ENCODE measurements around the gene CES3. TPM values are rescaled to one million over a fixed set of nuclear protein-coding genes. Genes with fewer than 3 reads are reported as not detected.
A peak's percentile ranks its signal among the peaks of the same experiment; 100 is the strongest.

The CES3 gene
- total RNA-seq, 6 donors from 2014 or later: 1.4 to 6.2 (median 2.9) TPM

- TF ChIP-seq POLR2AphosphoS5 (IDR thresholded peaks at IDR 0.05) (peak in 1 of 2 donors; percentile 25), EP300 (IDR thresholded peaks at IDR 0.05) (no peak), POLR2A (IDR thresholded peaks at IDR 0.05) (no peak)
- TF ChIP-seq, protein P1, sequence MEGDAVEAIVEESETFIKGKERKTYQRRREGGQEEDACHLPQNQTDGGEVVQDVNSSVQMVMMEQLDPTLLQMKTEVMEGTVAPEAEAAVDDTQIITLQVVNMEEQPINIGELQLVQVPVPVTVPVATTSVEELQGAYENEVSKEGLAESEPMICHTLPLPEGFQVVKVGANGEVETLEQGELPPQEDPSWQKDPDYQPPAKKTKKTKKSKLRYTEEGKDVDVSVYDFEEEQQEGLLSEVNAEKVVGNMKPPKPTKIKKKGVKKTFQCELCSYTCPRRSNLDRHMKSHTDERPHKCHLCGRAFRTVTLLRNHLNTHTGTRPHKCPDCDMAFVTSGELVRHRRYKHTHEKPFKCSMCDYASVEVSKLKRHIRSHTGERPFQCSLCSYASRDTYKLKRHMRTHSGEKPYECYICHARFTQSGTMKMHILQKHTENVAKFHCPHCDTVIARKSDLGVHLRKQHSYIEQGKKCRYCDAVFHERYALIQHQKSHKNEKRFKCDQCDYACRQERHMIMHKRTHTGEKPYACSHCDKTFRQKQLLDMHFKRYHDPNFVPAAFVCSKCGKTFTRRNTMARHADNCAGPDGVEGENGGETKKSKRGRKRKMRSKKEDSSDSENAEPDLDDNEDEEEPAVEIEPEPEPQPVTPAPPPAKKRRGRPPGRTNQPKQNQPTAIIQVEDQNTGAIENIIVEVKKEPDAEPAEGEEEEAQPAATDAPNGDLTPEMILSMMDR (IDR thresholded peaks at IDR 0.05): no peak
- Histone ChIP-seq H3K4me1 (peaks cover 45 to 61% (median 47%) of the 10 kb centered on the region in 4 donors), H3K4me3 (no peak overlapping the region), H3K9me3 (no peaks in the 10 kb centered on the region), H3K27ac (peak overlapping the region; percentile 71 to 84 (median 78)), H3K27me3 (peaks cover 0 to 16% (median 10%) of the 10 kb centered on the region in 4 donors), H3K36me3 (peaks cover 0 to 15% (median 7%) of the 10 kb centered on the region in 4 donors)
- no peak for ATAC-seq (ENCODE audit: low FRiP score in 2 of 2)
- 97 to 100% methylated on average over 3 of the region's 8 CpGs for WGBS, 2 donors
- DNase-seq: no peak
Measured at GRCh38 chr16:66927918-66928649, 33.0 kb upstream of the CES3 start.

DNA sequence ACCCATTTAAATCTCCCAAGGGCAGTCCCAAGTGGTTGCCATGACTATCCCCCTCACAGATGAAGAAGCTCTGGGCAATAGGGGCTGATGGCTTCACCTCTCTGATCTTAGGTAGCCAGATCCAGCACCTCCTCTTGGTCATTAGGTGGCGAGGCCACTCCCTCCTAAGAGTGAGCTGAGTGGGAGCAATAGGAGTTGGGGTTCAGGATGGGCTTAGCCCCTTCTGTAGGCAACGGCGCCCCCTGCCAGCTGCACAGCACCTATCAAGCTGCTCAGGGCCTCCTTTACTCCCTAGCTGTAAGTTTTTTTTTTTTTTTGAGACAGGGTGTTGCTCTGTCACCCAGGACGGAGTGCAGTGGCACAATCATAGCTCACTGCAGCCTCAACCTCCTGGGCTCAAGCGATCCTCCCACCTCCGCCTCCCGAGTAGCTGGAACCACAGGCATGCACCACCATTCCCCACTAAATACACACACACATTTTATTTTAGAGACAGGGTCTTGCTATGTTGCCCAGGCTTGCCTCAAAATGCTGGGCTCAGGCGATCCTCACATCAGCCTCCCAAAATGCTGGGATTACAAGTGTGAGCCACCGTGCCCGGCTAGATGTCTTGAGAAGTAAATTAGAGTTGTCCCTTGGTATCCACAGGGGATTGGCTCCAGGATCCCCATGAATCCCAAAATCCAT is 32.2 kb upstream of the CES3 start:
- Histone ChIP-seq H3K4me1 (peaks cover 46 to 61% (median 49%) of the 10 kb centered on the region in 4 donors), H3K36me3 (peaks cover 0 to 15% (median 7%) of the 10 kb centered on the region in 4 donors), H3K27me3 (peaks cover 0 to 16% (median 10%) of the 10 kb centered on the region in 4 donors), H3K9me3 (no peaks in the 10 kb centered on the region), H3K4me3 (no peak overlapping the region), H3K27ac (peak overlapping the region in 3 of 4 donors; percentile 26 to 84 (median 71))
- ATAC-seq (ENCODE audit: low FRiP score in 2 of 2) (no peak), DNase-seq (peak in 1 of 2 donors; percentile 41)
- WGBS, 2 donors: 83% methylated on average over 10 of the region's 10 CpGs
- TF ChIP-seq, protein P1 (IDR thresholded peaks at IDR 0.05): peak in 3 of 6 experiments; percentile 10 to 24 (median 19)
- no peak for TF ChIP-seq POLR2A (IDR thresholded peaks at IDR 0.05)

DNA sequence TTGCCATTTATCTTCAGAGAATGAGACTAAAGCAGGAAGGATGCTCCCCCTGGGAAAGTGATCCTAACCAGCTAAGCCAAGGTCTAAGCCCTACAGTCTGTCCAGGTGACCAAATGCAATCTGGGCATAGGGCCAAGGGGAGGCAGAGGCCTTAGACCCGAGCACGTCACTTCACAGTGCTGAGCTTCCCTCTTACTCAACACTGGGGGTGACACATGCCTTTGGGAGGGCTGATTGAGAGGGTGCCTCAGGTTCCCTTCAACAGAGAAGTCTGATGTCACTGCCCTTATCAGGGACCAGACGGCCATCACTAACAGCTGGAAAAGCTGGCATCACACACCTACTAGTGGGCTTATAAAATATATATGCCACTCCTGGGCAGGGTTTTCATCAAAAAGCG is 30.9 kb upstream of the CES3 start:
- peaks cover 0 to 4% (median 2%) of the 10 kb centered on the region in 4 donors for H3K27me3 ChIP-seq
- peaks cover 0 to 15% (median 7%) of the 10 kb centered on the region in 4 donors for H3K36me3 ChIP-seq
- 55 to 59% methylated on average over 4 of the region's 4 CpGs for WGBS, 2 donors
- H3K4me1 ChIP-seq: peaks cover 37 to 50% (median 43%) of the 10 kb centered on the region in 4 donors
- H3K4me3 ChIP-seq: no peak overlapping the region
- TF ChIP-seq POLR2A (IDR thresholded peaks at IDR 0.05): no peak
- TF ChIP-seq POLR2AphosphoS5 (IDR thresholded peaks at IDR 0.05): peak in 1 of 2 donors; percentile 18
- DNase-seq (peak in 1 of 2 donors; percentile 84), ATAC-seq (ENCODE audit: low FRiP score in 2 of 2) (no peak)
- no peaks in the 10 kb centered on the region for H3K9me3 ChIP-seq
- peak overlapping the region in 1 of 4 donors; percentile 24 for H3K27ac ChIP-seq

DNA sequence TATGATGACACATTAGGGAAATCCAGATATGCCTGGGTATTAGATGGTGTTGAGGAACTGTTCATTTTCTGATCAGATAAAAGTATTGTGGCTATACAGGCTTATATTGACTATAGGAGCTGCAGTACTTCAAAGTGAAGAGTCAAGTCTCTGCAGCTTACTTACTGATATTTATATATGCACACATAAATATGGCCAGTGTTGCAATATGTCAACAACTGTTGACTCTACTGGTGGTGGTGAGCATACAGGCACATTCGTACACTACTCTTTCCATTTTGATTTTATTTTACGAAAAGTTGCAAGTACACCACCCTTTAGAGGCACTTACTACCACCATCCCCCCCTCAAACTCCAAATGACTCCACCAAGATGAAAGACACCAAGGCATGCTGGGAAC is 29.4 kb upstream of the CES3 start:
- no peaks in the 10 kb centered on the region for H3K9me3 ChIP-seq
- no peak overlapping the region for H3K27ac ChIP-seq
- peaks cover 39 to 51% (median 42%) of the 10 kb centered on the region in 4 donors for H3K4me1 ChIP-seq
- 86 to 91% methylated on average over 2 of the region's 2 CpGs for WGBS, 2 donors
- peaks cover 0 to 15% (median 7%) of the 10 kb centered on the region in 4 donors for H3K36me3 ChIP-seq
- TF ChIP-seq EP300 (IDR thresholded peaks at IDR 0.05) (no peak), POLR2AphosphoS5 (IDR thresholded peaks at IDR 0.05) (no peak), POLR2A (IDR thresholded peaks at IDR 0.05) (no peak)
- TF ChIP-seq, protein P1 (IDR thresholded peaks at IDR 0.05): no peak
- H3K4me3 ChIP-seq: no peak overlapping the region
- no peak for ATAC-seq (ENCODE audit: low FRiP score in 2 of 2)
- H3K27me3 ChIP-seq: no peaks in the 10 kb centered on the region
- no peak for DNase-seq

- no peaks in the 10 kb centered on the region for H3K27me3 ChIP-seq
- DNase-seq (no peak), ATAC-seq (ENCODE audit: low FRiP score in 2 of 2) (no peak)
- TF ChIP-seq POLR2AphosphoS5 (IDR thresholded peaks at IDR 0.05) (no peak), POLR2A (IDR thresholded peaks at IDR 0.05) (no peak), EP300 (IDR thresholded peaks at IDR 0.05) (no peak)
- TF ChIP-seq, protein P1 (IDR thresholded peaks at IDR 0.05): no peak
- H3K4me3 ChIP-seq: no peak overlapping the region
- no peaks in the 10 kb centered on the region for H3K9me3 ChIP-seq
- H3K36me3 ChIP-seq: peaks cover 0 to 15% (median 7%) of the 10 kb centered on the region in 4 donors
- no peak overlapping the region for H3K27ac ChIP-seq
- WGBS, 2 donors: 95 to 96% methylated on average over 4 of the region's 4 CpGs
- peaks cover 35 to 51% (median 40%) of the 10 kb centered on the region in 4 donors for H3K4me1 ChIP-seq
Measured at GRCh38 chr16:66932076-66932475, 29.0 kb upstream of the CES3 start.

All from upper lobe of left lung (tissue), 6 donors.